D341Med (cell line): ENCODE measurements around the gene JAM3.

Experiments
- DNase-seq: peaks from one replicate; pipeline ENCODE4 v3.0.0; 2012; ENCODE audit warnings: low spot score

Gene JAM3

GRCh38 chr11:134068829-134069425 lies at the start of gene JAM3:
Gene JAM3, plus strand, starts transcription at chr11:134069072. Its CDS starts 12 bp downstream, at chr11:134069084.
- DNase-seq = peak; percentile 100

GRCh38 chr11:134019500-134019899 lies 49.4 kb upstream of the JAM3 start:
- no peak for DNase-seq

DNA sequence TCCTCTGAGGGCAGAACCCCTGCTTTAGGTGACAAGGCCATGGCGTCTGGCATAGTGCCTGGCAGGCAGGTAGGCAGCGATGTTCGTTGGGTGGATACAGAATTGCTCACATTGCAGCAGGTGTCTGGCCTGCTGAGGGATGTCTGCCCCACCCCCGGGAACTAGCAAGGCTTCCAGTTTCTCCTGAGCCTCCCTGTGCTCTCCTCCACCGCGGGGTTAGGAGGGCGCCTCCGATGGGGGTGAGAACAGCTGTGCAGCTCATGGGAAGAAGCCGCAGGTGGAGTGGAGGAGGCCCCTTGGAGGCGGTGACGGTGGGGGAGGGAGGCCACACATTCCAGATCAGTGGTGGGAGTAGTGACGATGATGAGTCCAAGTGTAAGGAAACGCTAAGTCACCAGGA lies 48.3 kb upstream of the JAM3 start:
- no peak for DNase-seq

- no peak for DNase-seq
Measured at GRCh38 chr11:134021326-134021725, 47.5 kb upstream of the JAM3 start.

- no peak for DNase-seq
Measured at GRCh38 chr11:134022748-134023147, 46.1 kb upstream of the JAM3 start.

DNA sequence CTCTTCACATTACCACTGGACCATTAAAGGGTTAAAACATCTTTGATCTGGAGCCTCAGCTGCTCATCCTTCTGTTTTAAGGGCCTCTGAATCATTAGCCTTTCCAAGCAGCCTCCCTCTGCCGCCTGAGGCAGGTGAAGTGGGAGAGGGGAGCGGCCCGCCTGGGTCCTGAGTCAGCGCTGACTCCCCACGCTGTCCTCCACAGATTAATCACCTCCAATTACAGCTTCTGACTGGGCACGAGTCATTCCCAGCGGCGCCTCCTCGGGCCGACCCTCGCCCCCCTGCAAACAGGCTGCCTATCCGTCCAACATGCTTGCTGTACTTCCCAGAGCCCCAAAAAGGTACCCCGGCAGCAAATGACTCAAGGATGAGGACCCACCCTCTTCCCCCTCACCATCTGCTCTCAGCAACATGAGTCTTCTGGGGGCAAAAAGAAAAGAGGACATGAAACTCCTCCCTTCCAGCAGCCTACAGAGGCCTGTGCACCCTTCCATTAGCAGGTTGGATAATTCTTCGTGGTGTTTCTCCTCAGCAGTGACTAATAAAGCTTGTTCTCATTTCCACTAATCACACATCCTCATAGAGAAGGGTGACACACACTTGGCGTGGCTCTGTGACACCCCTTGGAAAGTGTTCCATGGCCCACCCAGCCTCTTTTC lies 44.3 kb upstream of the JAM3 start:
- DNase-seq = no peak

DNA sequence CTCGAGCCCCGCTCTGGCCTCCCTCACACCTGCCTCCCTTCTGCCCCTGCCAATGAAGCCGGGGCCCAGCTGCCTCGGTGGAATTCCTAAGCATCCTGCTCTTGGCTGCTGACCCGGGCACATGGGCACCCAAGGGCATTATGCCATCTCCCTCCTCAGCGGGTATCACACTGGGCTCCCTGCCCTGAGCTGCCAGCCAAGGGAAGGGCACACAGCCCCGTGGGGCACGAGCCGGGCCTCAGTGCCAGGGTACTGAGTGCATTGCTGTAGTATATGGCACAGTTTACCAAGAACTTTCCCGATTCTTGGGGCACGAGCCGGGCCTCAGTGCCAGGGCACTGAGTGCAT lies 43.8 kb upstream of the JAM3 start:
- DNase-seq = no peak

GRCh38 chr11:134026655-134027343 lies 42.1 kb upstream of the JAM3 start:
- DNase-seq = no peak

DNA sequence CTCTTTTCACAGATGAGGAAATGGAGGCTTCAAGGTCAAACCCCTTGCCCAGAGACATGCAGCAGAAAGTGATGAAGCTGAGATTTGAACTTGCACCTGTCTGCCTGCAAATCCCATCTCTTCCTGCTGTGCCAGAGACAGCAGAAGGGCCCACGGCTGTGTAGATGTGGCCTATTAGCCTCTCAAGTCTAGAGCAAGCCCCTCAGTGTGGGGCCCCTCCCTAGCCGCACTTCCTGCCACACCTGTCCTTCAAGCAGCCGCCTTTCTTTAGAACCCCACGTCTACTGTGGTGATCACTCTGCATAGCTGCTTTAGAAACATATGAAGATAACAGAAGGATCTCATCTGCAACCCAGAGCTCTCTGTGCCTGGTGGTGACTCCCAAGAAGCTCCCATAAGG lies 41.2 kb upstream of the JAM3 start:
- no peak for DNase-seq

DNA sequence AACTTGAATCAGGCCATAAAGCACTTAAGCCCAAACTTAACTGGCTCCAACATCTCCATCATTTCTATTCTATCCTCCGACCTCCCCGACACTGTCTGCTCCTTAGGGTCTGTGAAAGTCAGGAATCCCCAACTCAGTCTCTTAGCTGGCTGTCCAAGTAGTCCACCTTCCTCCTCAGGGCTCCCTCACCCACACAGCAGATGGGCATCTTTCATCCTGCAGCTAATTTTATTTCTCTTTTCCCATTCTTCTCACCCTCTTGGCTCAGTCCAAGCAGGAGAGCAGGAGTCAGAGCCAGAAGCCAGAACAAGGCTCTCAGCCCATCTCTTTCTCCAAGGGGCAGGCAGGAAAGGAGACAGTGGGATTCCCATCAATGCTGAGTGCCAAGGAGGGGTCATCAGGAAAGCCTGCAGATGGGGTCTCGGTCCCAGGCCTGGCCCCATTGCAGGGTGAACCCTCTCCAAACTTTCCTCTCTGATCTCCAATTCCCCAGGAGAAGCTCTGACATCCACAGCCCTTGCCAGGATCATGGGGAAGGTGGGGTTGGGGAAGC lies 40.4 kb upstream of the JAM3 start:
- no peak for DNase-seq

DNA sequence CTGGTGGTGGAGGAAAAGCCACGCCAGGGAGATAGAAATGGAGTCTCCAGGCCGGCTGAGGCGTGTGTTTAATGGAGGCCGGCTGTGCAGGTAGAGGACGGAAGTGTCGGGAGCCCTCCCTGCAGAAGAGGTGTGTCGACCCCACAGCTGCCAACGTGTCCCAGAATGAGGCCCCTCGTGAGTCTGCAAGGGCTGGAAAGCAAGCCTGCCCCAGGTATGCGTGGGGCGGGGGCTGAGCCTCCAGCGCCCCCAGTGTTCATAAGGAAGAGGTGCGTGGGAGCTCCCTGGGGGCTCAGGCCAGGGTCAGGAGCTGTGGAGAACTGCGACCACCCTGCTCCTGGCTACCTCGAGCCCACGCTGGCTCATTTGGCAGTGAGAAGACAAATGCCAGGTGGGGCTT lies 38.0 kb upstream of the JAM3 start:
- no peak for DNase-seq

GRCh38 chr11:134032043-134032442 lies 36.8 kb upstream of the JAM3 start:
- DNase-seq = no peak

DNA sequence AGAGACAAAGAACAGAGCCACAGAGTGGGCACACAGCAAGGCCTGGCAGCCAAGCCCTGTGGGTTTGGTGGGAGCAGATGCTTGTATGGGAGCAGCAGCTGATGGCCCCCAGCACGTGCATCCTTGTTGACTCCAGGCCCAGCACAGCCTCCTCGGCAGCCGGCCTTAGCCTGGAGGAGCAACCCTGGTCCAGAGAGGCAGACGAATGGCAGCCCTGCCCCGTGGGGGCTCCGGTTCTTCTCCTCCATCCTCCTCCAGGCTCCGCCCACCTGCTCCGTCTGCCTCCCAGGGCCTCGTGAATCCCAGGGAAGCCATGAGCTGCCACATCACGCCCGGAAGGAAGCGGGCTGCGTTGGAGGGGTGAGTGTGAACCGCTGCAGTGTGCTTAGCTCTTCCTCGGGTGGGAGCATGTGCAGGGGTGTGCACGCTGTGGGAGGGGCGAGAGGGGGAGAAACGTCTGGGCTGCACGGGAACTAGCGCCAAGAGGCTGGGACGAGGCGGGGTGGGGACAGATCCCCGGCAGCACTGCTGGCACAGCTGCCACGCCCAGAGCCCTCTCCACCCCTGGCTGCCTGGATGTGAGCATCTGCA lies 36.3 kb upstream of the JAM3 start:
- DNase-seq = no peak

DNA sequence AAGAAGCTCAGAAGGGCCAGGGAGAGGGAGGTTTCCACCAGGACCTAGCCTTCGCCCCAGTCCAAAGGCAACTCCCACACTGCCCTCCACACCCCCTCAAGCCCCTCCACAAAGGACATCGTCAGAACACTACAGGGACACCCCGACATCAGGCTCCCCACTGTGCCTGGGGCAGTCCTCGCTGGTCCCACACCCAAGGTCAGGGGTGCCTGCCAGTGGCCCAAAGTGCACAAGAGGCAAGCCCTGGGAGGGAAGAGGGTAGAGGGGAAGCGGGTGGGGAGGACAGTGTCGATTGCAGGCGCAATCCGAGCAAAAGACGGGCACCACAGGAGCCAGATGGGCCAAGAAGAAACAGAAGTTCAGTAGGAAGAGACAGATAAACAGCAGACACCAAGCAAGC lies 35.6 kb upstream of the JAM3 start:
- no peak for DNase-seq

GRCh38 chr11:134033696-134034491 lies 35.0 kb upstream of the JAM3 start:
- peak; percentile 87 for DNase-seq

GRCh38 chr11:134034496-134035381 lies 34.1 kb upstream of the JAM3 start:
- DNase-seq = no peak

DNA sequence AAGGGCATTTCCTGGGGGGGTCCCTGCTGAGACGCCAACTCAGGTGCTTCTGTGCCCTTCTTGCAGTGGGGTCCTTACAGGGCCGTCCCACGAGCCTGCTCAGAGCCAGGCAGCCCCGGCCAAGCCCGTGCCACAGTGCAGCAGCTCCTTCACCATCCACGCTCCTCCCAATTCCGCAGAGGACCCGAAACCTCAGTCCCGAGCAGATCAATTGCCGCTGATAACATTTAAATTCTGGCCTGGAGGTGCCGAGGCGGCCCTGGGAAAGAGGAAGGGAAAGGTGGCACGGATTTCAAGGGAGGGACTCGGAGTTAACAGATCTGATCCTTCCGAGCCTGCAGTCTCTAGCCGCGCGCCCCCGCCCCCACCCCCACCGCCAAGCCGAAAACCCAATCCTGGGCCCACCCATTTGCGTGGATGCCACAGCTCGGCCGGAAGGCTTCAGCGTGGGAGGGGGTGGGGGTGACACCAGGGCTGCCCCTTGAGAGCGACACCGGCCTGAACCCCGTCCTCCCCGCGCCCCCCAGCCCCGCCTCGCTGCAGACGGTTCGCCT lies 32.3 kb upstream of the JAM3 start:
- no peak for DNase-seq

GRCh38 chr11:134037046-134037908 lies 31.6 kb upstream of the JAM3 start:
- DNase-seq = no peak

DNA sequence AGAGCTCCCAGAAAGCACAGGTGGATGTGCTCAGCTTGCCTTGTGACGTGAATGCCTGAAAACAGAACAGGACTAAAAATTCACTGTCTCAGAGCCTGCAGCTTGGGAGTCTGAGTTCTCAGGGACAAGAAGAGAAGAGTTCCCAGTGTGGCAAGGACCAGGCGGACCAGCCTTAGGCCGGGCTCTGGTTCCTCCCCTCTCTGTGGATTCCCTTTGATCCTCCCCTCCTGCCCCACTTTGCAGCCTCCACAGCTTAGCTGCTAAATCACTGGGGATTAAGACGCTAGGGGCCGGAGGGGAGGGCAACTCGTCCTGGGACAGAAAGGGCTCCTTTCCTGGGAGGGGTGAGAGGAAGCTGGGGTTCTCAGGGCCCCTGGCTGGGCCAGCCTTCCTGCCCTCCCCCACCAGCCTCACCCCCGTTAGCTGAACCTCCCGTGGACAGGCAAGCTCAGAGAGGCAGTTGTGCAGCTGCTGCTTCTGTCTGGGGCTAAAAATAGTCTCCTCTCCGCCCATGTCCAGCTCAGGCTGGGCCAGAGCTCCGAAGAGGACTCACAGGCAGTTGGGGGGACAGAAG lies 29.9 kb upstream of the JAM3 start:
- DNase-seq = peak; percentile 71
